Motor neuron (in vitro differentiated cells): ENCODE measurements around the gene DENND1B. TPM values are rescaled to one million over a fixed set of nuclear protein-coding genes. Genes with fewer than 3 reads are reported as not detected.

Source experiments
- ATAC-seq, 8 experiments: fragments of 200-7000 bp; cut with Tn5 transposase; replicated peaks in 6 of 8; 2 replicates each; pipeline ENCODE4 v1.8.0; 2021; ENCODE audit warnings: mild to moderate bottlenecking in 8 of 8, moderate library complexity in 8 of 8
- H3K27ac ChIP-seq, 2 donors: fragments of 250-450 bp; sonication (Bioruptor Pico); 2 replicates each; pipeline ENCODE4 v1.9.0; 2021; ENCODE audit warnings: antibody characterized with exemption in 2 of 2, mild to moderate bottlenecking in 2 of 2, moderate library complexity in 1 of 2
- H3K4me1 ChIP-seq, 2 donors: fragments of 250-450 bp; sonication (Bioruptor Pico); replicated peaks in 1 of 2; 2 replicates each; pipeline ENCODE4 v1.6.1; 2021; ENCODE audit warnings: antibody characterized with exemption in 2 of 2, mild to moderate bottlenecking in 2 of 2, moderate library complexity in 1 of 2
- H3K4me3 ChIP-seq, 5 donors: fragments of 250-450 bp; sonication (Bioruptor Pico); 2 replicates each; pipeline ENCODE4 v1.9.0; 2021; ENCODE audit warnings: antibody characterized with exemption in 5 of 5, mild to moderate bottlenecking in 5 of 5, moderate library complexity in 4 of 5
- WGBS, 10 experiments: fragments of 450-650 bp; shearing (Covaris generic); methylation state at CpG; one replicate each; pipeline ENCODE4 v1.0.0; 2022; 5-methylcytosine and 5-hydroxymethylcytosine counted together
- in situ Hi-C, 9 experiments: fragments of 400-800 bp; cut with MboI; loops; one replicate each; pipeline ENCODE4 v1.15.0; 2021; ENCODE audit warnings: low sequenced_read_pairs in 9 of 9, low pct_unique_long_range_greater_than_20kb in 2 of 9; ENCODE audit not compliant: unreplicated experiment in 9 of 9
- total RNA-seq, 8 experiments: library from RNA; unstranded; fragments of 300-600 nt; gene quantifications; 2 replicates each; pipeline versions ENCODE4 v1.2.3 to v1.2.4, GENCODE V29; 2022

Gene DENND1B
- total RNA-seq, 8 experiments from 2014 or later = 9.0 to 29.9 (median 11.6) TPM

DNA sequence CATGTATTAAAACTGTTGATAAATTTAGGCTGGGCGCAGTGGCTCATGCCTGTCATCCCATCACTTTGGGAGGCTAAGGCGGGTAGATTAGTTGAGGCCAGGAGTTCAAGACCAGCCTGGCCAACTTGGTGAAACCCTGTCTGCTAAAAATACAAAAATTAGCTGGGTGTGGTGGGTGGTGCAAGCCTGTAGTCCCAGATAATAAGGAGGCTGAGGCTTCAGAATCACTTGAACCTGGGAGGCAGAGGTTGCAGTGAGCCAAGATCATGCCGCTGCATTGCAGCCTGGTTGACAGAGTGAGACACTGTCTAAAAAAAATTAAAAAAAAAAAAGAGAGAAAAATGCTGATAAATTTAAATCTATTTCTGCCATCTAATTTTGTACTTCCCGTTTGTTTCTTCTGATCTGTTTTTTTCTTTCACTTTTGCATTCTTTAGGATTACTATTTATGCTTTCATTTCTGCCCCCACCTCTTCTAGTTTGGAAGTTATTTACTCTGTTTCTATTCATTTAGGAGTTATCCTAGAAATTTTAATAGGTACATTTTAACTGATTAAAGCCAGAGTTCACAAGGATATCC lies 3.2 kb upstream of the DENND1B start:
- Histone ChIP-seq H3K4me1 (peaks cover 4 to 9% of the 10 kb centered on the region in 2 donors), H3K4me3 (no peak overlapping the region), H3K27ac (no peak overlapping the region)
- in situ Hi-C loops = no loop called here
- ATAC-seq = no peak
- WGBS, 10 experiments = 61 to 96% (median 90%) methylated on average over 2 to 4 of the region's 4 CpGs

DNA sequence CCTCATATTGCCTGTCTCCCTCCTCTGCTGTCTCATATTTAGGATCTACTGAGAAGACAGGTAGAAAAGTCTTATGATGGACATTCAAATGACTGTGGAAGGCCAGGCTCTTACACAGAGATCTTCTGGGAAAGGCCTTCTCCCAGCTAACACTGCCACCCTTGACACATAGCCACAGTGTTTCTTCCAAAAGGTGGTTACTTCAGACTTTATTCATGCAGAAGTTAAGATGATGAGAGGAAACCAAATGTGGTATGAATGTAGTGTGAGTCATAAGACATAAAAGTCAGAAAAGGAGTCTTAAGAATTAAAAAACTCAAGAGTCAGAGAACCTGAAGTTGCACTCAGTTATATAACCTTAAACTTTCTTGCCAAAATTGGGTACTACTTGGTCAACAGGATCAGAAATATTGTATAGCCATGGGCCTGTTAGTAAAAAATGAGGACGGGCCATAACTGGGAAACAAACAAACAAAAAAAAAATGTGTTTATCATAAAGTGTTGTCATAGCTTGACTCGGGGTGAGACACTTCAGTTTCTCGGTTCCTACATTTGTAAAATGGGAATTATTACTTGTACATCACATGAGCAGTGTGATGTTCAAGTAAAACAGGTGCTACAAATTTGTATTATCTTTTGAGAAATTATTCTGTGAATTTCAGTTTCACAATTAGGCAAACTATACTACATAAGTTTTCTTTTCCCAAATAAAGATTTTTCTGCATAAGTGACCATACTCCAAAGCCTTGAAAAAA lies 1.2 kb upstream of the DENND1B start:
- peak in 2 of 8 experiments; percentile 58 to 61 for ATAC-seq
- no peak overlapping the region for H3K27ac ChIP-seq
- in situ Hi-C loops = no loop called here
- peaks cover 4 to 14% of the 10 kb centered on the region in 2 donors for H3K4me1 ChIP-seq
- 0 to 96% (median 87%) methylated on average over 1 to 3 of the region's 3 CpGs for WGBS, 10 experiments
- no peak overlapping the region for H3K4me3 ChIP-seq

DNA sequence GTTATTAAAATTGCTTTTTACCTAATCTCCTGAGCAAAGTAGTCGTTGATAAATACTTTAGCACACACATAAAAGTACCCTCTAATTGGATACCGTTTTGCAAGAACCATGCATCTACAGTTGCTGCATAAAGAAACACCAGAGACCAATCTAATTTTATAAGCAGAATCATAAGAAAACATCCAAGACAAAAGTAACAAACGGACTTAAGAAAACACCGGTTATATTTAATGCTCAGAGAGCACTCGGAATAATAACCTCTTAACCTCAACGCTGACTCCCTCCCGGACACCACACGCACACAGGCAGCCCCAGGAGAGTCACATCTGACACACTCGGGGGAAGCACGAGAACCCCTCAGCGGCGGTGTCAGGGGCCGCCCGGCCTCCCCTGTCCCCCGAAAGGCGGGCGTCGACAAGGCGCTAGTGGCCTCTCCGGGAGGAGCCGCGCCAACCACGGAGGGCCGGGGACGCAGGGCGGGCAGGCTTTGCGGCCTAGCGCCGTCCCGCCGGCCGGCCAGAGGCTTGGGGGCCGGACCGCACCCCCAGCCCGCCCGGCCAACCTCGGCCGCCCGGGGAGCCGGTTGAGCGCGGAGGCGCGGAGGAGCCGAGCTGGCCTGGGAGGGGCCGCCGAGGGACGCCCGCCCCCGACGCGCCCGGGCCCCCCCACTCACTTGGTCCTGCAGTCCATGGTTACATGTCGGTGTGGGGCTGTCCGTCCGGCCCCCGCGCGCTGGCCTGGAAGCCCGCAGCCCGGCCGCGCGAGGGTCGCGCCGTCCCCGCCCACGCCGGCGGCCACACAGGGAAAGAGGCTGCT lies 606 bp downstream of the DENND1B start:
- in situ Hi-C loops = no loop called here
- Histone ChIP-seq H3K4me3 (peak overlapping the region; percentile 46 to 63 (median 54)), H3K4me1 (peaks cover 4 to 14% of the 10 kb centered on the region in 2 donors), H3K27ac (peak overlapping the region; percentile 23 to 70)
- peak; percentile 62 to 86 (median 79) for ATAC-seq
- 0 to 60% (median 0%) methylated on average over 1 to 28 of the region's 71 CpGs for WGBS, 10 experiments

DNA sequence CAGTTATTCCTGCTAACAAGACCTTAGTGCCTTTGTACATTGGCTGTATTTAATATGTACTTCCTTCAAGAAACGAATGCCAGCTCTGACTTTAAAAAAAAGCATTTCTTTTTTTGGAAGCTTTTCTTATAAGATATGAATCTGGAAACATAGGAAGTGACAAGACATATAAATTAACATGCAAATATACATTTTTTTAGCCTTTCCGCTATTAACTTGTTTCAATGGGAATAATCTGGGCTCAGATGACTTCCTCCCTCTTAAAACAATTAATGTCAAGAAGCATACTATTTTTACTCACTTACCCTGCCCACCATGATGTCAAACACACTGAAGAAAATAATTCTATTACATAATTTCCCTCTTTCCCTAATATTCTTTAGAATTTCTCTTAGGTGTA lies 1.4 kb downstream of the DENND1B start:
- no peak overlapping the region for H3K27ac ChIP-seq
- WGBS, 10 experiments = 0 to 88% (median 66%) methylated on average over 2 of the region's 2 CpGs; no CpG with 5 or more reads in 1 of the 10 experiments

DNA sequence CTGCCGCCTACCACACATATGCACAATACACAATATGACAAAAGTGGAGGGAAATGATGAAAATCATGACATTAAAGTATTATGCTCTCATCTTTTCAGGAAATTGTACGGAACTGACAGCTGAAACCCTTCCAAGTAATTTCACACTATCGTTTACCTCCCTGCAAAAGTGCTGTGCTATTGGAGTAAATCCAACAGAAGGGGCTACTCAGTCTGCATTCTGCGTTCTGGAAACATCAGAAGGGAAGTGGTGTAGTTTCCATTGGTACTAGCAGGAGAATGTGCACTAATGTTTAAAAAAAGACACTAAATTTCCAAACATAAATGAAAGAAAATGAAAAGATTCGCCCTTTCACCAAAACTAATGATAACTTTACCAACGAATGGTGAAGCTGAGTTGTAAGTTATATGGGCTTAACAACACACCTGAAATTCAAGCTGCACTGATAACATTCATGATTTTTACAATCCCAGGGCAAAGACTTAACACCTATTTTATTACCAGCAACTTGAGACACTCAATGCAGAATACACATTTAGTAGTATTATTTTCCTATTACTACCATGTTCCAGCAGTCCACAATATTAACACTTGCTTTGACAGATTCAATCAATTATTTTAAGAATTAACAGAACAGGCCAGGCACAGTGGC lies 3.2 kb downstream of the DENND1B start:
- H3K4me1 ChIP-seq = peaks cover 4 to 14% of the 10 kb centered on the region in 2 donors
- in situ Hi-C loops = no loop called here
- no peak overlapping the region for H3K27ac ChIP-seq
- no peak overlapping the region for H3K4me3 ChIP-seq
- WGBS, 10 experiments = 96 to 100% (median 98%) methylated on average over 3 to 6 of the region's 6 CpGs; no CpG with 5 or more reads in 1 of the 10 experiments
- no peak for ATAC-seq

More for the DNA sequence above, 1.4 kb downstream of the DENND1B start:
- peak overlapping the region in 3 of 5 donors; percentile 54 to 63 (median 57) for H3K4me3 ChIP-seq
- H3K4me1 ChIP-seq = peaks cover 4 to 14% of the 10 kb centered on the region in 2 donors
- in situ Hi-C loops = no loop called here
- ATAC-seq = no peak

DNA sequence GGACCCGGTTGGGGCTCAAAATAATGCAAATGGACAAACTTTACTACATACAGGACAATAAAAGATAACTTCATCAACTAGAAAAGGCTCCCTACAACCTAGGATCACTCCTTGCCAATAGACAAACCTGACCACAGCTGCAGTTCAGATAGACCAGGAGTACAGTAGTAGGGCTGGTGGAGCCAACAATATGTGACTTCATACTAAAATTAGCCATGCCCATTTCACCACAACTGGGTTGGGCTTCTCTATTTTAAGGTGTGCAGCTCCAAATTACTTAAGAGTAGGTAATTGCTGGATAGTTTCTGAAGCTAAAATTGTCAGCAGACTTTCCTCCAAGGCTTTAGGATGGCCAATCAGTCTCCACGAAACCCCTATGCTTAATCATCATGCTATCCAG lies 3.9 kb downstream of the DENND1B start:
- WGBS, 10 experiments = 90 to 100% (median 100%) methylated on average over 1 to 2 of the region's 2 CpGs; no CpG with 5 or more reads in 3 of the 10 experiments
- in situ Hi-C loops = no loop called here

DNA sequence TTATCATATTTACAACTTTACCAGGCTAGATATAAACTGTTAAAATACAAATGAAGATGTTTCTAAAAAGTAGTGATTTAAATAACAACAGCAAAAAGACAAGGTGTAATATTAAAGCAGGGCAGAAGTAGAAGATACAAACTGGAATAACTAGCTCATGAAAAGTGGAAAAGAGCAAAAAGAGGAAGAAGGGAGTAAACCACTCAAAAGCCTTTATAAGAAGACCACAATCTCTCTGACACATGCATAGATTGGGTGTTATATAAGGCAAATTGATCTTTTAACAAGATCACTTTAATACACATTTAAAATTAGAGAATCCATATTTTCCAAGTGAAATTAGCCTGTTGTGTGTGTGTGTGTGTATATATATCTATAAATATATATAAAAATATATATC lies 5.0 kb downstream of the DENND1B start:
- ATAC-seq = no peak
- H3K4me1 ChIP-seq = peaks cover 0 to 12% of the 10 kb centered on the region in 2 donors
- no peak overlapping the region for H3K27ac ChIP-seq
- in situ Hi-C loops = no loop called here
- H3K4me3 ChIP-seq = no peak overlapping the region

More for the DNA sequence above, 3.9 kb downstream of the DENND1B start:
- Histone ChIP-seq H3K27ac (no peak overlapping the region), H3K4me3 (no peak overlapping the region), H3K4me1 (peaks cover 4 to 14% of the 10 kb centered on the region in 2 donors)
- no peak for ATAC-seq

DNA sequence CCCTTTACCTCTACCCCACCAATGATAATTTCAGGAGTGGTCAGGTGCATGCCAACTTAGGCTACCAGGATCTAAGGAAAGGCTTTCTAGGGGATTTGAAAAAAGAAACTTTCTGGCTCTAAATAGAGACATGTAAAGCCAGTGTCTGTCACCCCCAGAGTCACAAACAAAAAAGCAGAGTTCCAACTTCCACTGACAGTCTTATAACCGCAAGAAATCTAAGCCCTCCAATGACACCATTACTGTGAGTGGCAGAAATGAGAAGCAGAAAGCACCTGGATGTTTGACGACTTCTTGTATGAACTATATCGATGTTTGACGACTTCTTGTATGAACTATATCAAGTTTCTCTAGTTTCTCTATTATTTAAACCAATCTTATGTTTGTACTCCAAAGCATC lies 6.0 kb downstream of the DENND1B start:
- Histone ChIP-seq H3K4me1 (peaks cover 0 to 12% of the 10 kb centered on the region in 2 donors), H3K4me3 (no peak overlapping the region), H3K27ac (no peak overlapping the region)
- in situ Hi-C loops = no loop called here
- WGBS, 10 experiments = 75 to 100% (median 96%) methylated on average over 1 to 4 of the region's 4 CpGs
- no peak for ATAC-seq

DNA sequence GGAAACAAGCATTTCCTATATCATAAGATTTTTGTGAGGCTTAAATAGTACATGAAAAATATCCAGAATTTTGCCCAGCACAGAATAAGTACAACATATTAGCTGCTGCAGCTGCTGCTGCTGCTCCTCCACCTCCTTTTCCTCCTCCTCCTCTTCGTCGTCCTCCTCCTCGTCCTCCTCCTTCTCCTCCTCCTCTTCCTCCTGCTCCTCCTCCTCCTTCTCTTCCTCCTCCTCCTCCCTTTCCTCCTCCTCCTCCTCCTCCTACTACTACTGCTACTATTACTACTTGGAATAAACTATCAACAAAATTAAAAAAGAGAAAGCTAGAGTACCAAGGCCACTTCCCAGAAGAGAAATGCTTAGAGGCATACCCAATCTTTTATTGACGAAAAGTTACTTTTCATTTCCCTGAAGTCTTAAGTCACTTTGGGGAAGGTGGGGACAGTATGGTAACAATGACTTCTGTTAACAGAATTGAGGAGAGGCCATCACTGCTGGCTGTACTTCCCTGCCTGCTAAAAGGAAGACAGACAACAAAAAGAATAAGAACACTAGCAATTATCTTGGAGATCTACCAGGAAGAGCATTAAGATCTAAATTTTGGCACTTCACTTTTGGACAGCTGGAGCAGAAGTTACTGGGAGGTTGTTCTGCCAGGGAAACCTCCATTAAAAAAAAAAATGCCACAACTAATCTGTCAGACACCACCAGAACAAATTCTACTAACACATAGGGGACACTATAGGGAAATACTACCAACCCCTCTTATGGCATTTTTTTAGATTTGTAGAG lies 7.1 kb downstream of the DENND1B start:
- in situ Hi-C loops = no loop called here
- Histone ChIP-seq H3K27ac (no peak overlapping the region), H3K4me1 (peaks cover 0 to 3% of the 10 kb centered on the region in 2 donors), H3K4me3 (no peak overlapping the region)
- peak in 1 of 8 experiments; percentile 23 for ATAC-seq
- 60 to 100% (median 100%) methylated on average over 1 of the region's 4 CpGs; no CpG with 5 or more reads in 2 of the 10 experiments for WGBS, 10 experiments

DNA sequence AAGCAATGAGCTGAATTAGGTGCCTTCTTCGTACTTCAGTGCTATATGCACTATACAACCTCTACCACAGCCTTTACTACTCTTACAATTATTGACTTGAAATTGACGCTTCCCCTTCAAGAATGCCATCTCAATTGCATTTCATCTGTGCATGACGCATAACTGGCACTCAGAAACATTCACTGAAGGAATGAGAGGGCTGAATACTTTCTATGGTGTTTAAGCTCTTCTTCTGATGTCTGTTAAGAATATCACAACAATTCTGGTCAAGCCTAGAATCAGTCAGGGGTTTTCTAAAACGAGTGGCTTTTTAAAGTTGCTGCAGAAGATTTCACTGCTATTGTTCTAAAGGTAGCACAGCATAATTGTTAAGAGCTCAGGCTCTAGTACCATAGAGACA lies 11.5 kb downstream of the DENND1B start:
- Histone ChIP-seq H3K4me3 (no peak overlapping the region), H3K4me1 (no peaks in the 10 kb centered on the region), H3K27ac (no peak overlapping the region)
- in situ Hi-C loops = no loop called here
- no peak for ATAC-seq
- 56 to 100% (median 67%) methylated on average over 1 to 4 of the region's 4 CpGs for WGBS, 10 experiments

DNA sequence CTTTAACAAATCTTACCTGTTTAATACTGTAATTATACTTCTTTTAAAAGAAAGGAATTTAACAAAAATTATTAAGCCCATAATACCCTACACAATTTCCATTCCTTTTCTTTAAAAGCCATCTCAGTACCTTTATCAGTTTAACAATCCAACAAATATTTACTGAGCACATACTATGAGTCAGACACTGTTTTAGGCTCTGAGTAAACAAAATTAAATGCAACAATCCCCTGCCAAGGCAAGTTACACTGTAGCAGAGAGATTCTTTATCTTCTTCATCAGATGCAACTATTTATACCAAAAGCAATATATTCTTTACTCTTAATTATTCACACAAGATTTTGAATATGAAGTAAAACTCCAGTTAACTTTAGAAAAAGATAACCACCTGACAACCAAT lies 12.0 kb downstream of the DENND1B start:
- ATAC-seq = no peak
- Histone ChIP-seq H3K27ac (no peak overlapping the region), H3K4me1 (no peaks in the 10 kb centered on the region), H3K4me3 (no peak overlapping the region)
- in situ Hi-C loops = no loop called here

DNA sequence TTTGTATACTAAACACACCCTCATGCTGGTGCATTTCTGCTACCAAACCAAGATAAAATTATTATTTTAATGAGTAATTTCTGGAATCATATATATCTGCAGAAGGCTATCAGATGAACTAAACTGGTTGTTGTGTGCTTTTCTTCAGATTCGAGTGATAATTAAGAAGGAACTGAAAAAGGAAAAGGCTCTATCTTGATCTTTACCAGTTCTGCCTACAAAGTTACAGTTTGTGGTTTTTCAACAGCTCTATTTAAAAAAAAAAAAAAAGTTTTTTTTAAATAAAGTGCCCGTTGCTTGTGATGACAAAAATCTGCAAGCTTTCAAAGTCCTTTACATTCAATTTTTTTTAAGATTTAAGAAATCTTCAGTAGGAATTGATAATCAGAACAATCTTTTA lies 13.6 kb downstream of the DENND1B start:
- 50 to 94% (median 81%) methylated on average over 1 to 2 of the region's 2 CpGs for WGBS, 10 experiments
- in situ Hi-C loops = no loop called here
- Histone ChIP-seq H3K4me1 (no peaks in the 10 kb centered on the region), H3K4me3 (no peak overlapping the region), H3K27ac (no peak overlapping the region)
- ATAC-seq = no peak
